GM18867 (cell line): ENCODE data around the gene PRND.
"Not testable (repeated sequence)": the region's sequence is repeated elsewhere in the genome, so short reads cannot be mapped to it uniquely, and the experiment has no call there.

Experiments
- ATAC-seq: cut with Tn5 transposase; IDR thresholded peaks from one replicate; pipeline ENCODE4 v1.9.1; 2021; ENCODE audit warnings: mild to moderate bottlenecking, moderate library complexity; ENCODE audit not compliant: unreplicated experiment

The PRND gene

GRCh38 chr20:4721719-4722118 is at the start of gene PRND:
TSS of gene PRND (plus strand) at chr20:4721909. CDS start at chr20:4724552, 2,643 bp downstream.
- ATAC-seq, result no peak

GRCh38 chr20:4672948-4673347 is 48.8 kb upstream of the PRND start:
- ATAC-seq, result no peak

- no peak for ATAC-seq
Observed at GRCh38 chr20:4673371-4674001, 48.2 kb upstream of the PRND start.

- no peak for ATAC-seq
Observed at GRCh38 chr20:4674672-4675071, 47.0 kb upstream of the PRND start.

- no peak for ATAC-seq
Observed at GRCh38 chr20:4677846-4678245, 43.9 kb upstream of the PRND start.

GRCh38 chr20:4681401-4681800 is 40.3 kb upstream of the PRND start:
- no peak for ATAC-seq

- no peak for ATAC-seq
Observed at GRCh38 chr20:4681991-4682401, 39.7 kb upstream of the PRND start.

- ATAC-seq, result no peak
Observed at GRCh38 chr20:4682682-4683081, 39.0 kb upstream of the PRND start.

- no peak for ATAC-seq
Observed at GRCh38 chr20:4683261-4683660, 38.4 kb upstream of the PRND start.

GRCh38 chr20:4684837-4685413 is 36.8 kb upstream of the PRND start:
- ATAC-seq, result no peak

GRCh38 chr20:4685923-4686221 is 35.8 kb upstream of the PRND start:
- no peak for ATAC-seq

- ATAC-seq, result no peak
Observed at GRCh38 chr20:4688305-4688704, 33.4 kb upstream of the PRND start.

- ATAC-seq, result no peak
Observed at GRCh38 chr20:4689220-4689619, 32.5 kb upstream of the PRND start.

- ATAC-seq, result no peak
Observed at GRCh38 chr20:4691753-4692152, 30.0 kb upstream of the PRND start.

- no peak for ATAC-seq
Observed at GRCh38 chr20:4694076-4694475, 27.6 kb upstream of the PRND start.

GRCh38 chr20:4697189-4697830 is 24.4 kb upstream of the PRND start:
- no peak for ATAC-seq

GRCh38 chr20:4697831-4698221 is 23.9 kb upstream of the PRND start:
- ATAC-seq, result no peak

- no peak for ATAC-seq
Observed at GRCh38 chr20:4699216-4699615, 22.5 kb upstream of the PRND start.

- ATAC-seq, result no peak
Observed at GRCh38 chr20:4699957-4700356, 21.8 kb upstream of the PRND start.

GRCh38 chr20:4702562-4703280 is 19.0 kb upstream of the PRND start:
- ATAC-seq, result no peak

GRCh38 chr20:4703281-4703676 is 18.4 kb upstream of the PRND start:
- no peak for ATAC-seq

- ATAC-seq, result not testable (repeated sequence)
Observed at GRCh38 chr20:4706941-4707340, 14.8 kb upstream of the PRND start.
